Measurements from ENCODE around the gene FBXW2. TPM values are rescaled to one million over a fixed set of nuclear protein-coding genes. Genes with fewer than 3 reads are reported as not detected.

FBXW2 gene
- total RNA-seq, 2 donors from 2014 or later = 22.2 to 31.5 TPM

GRCh38 chr9:120768886-120769285, 24.3 kb downstream of the FBXW2 start:
- Histone ChIP-seq H3K4me1 (no peaks in the 10 kb centered on the region), H3K36me3 (peaks cover 44% of the 10 kb centered on the region), H3K9me3 (no peaks in the 10 kb centered on the region), H3K27ac (no peak overlapping the region), H3K4me3 (no peak overlapping the region), H3K27me3 (no peaks in the 10 kb centered on the region)
- no peak for TF ChIP-seq CTCF (IDR thresholded peaks at IDR 0.05)
- no peak for DNase-seq (ENCODE audit: low spot score)

- Histone ChIP-seq H3K9me3 (no peaks in the 10 kb centered on the region), H3K36me3 (peaks cover 50% of the 10 kb centered on the region), H3K4me1 (no peaks in the 10 kb centered on the region), H3K27me3 (no peaks in the 10 kb centered on the region), H3K4me3 (no peak overlapping the region), H3K27ac (no peak overlapping the region)
- no peak for DNase-seq (ENCODE audit: low spot score)
- TF ChIP-seq CTCF (IDR thresholded peaks at IDR 0.05) = no peak
Measured at GRCh38 chr9:120768247-120768646, 25.0 kb downstream of the FBXW2 start.

- TF ChIP-seq CTCF (IDR thresholded peaks at IDR 0.05) = no peak
- H3K36me3 ChIP-seq = peaks cover 57% of the 10 kb centered on the region
- no peaks in the 10 kb centered on the region for H3K4me1 ChIP-seq
- no peak overlapping the region for H3K27ac ChIP-seq
- H3K27me3 ChIP-seq = no peaks in the 10 kb centered on the region
- H3K9me3 ChIP-seq = no peaks in the 10 kb centered on the region
- no peak for DNase-seq (ENCODE audit: low spot score)
- no peak overlapping the region for H3K4me3 ChIP-seq
Measured at GRCh38 chr9:120767451-120767850, 25.8 kb downstream of the FBXW2 start.

GRCh38 chr9:120765910-120766425, 27.2 kb downstream of the FBXW2 start:
- H3K36me3 ChIP-seq = peaks cover 60% of the 10 kb centered on the region
- DNase-seq (ENCODE audit: low spot score) = no peak

GRCh38 chr9:120764476-120764875, 28.7 kb downstream of the FBXW2 start:
- no peak for TF ChIP-seq CTCF (IDR thresholded peaks at IDR 0.05)
- Histone ChIP-seq H3K4me1 (no peaks in the 10 kb centered on the region), H3K9me3 (no peaks in the 10 kb centered on the region), H3K36me3 (peaks cover 52% of the 10 kb centered on the region), H3K27me3 (no peaks in the 10 kb centered on the region), H3K27ac (no peak overlapping the region), H3K4me3 (no peak overlapping the region)
- no peak for DNase-seq (ENCODE audit: low spot score)

More at GRCh38 chr9:120765910-120766425, 27.2 kb downstream of the FBXW2 start:
- Histone ChIP-seq H3K9me3 (no peaks in the 10 kb centered on the region), H3K4me1 (no peaks in the 10 kb centered on the region), H3K27ac (no peak overlapping the region), H3K4me3 (no peak overlapping the region), H3K27me3 (no peaks in the 10 kb centered on the region)
- TF ChIP-seq CTCF (IDR thresholded peaks at IDR 0.05) = no peak

- Histone ChIP-seq H3K4me3 (no peak overlapping the region), H3K27ac (no peak overlapping the region), H3K4me1 (no peaks in the 10 kb centered on the region), H3K27me3 (no peaks in the 10 kb centered on the region), H3K36me3 (peaks cover 54% of the 10 kb centered on the region), H3K9me3 (no peaks in the 10 kb centered on the region)
- DNase-seq (ENCODE audit: low spot score) = no peak
- no peak for TF ChIP-seq CTCF (IDR thresholded peaks at IDR 0.05)
Measured at GRCh38 chr9:120761006-120761405, 32.2 kb downstream of the FBXW2 start.

Data from right atrium auricular region (tissue), 2 donors.